Embryonic facial prominence (tissue), 1 donor: Measurements from ENCODE around the gene LYZL4.

ENCODE experiments used
- DNase-seq: peaks from one replicate; pipeline ENCODE4 v3.0.0-alpha.2; 2016; ENCODE audit errors: extremely low spot score

The LYZL4 gene

GRCh38 chr3:42425736-42426407, 15.5 kb upstream of the LYZL4 start:
- no peak for DNase-seq

DNA sequence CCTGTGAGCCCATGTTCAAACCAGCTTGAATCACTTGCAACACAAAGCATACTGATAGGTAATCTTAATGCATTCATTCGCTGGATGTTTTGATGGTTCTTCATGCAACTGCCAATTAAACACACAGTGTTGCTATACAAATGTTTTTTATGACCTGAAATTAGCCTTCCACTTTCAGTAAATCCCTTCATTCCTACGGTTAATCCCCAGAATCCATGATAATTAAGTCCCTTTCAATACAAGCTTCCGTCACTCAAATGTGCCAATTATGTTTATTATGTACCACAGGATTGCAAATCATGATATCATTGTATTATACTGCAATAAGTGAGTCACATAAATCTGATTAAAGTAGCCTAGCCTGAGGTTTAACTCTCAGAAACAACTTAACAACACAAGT, 14.5 kb upstream of the LYZL4 start:
- no peak for DNase-seq

GRCh38 chr3:42421818-42422796, 11.7 kb upstream of the LYZL4 start:
- no peak for DNase-seq

DNA sequence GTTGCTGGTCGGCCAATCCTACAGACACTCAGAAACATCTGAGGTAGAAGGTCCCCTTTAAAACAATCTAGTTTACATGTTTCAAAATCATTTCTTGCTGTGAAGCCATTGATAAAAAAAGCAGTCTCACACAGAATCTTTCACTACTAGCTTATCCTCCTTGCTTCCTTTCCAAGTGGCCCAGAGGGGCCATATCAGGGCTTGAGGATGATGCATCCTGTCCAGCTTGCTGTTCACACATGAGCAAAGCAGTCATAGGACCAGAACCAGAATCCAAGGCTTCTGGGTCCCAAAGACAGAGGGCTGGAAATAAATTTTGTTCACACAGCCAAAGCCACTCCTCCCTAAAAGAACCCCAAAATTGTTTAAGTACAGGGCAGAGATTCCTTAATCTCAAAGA, 9.2 kb upstream of the LYZL4 start:
- no peak for DNase-seq

DNA sequence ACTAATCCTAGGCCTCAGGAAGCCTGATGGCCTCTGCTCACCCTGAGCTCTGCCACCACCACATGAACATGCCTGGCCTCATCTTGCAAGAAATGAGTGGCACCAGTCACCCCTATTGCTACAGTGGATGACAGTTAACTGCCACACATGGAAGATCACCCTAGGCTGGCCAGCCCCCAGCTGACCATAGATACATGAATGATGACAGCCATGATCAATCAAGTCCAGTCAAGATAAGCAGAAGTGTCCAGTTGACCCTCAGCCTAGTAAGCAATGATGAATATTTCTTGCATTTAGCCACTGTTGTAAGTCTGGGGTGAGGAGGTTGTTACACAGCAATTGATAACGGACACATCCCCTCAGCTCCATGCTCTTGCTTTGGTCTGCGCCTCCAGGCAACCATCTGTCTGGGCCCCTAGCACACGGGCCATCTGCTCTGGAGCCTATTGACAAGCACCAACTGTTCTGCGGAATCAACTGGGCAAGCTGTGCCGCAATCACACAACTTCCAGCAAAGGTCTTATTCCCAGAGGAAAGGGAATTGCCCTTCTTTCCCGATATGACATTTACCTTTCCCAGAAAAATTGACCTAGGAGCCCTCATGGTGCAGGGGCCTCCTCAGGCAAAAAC, 2.2 kb upstream of the LYZL4 start:
- DNase-seq, result no peak

DNA sequence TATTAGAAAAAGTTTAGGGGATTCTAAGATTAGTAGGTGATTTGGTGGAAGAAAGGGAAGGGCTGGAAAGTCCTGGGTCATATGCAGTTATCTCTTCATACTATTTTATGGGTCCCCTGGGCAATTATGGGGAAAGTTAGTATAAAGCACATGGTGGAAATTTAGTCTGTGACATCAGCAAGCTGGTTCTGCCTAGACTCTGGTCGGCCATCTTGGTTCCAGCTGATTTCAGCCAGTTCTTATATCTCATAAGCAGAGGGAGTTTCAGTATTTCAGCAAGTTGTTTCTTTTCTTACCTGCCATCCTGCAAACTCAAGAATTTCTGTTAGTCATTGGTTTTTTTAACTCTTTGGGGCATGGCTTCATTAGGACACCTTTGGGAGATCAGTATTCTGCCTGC, 1.0 kb upstream of the LYZL4 start:
- DNase-seq, result no peak

DNA sequence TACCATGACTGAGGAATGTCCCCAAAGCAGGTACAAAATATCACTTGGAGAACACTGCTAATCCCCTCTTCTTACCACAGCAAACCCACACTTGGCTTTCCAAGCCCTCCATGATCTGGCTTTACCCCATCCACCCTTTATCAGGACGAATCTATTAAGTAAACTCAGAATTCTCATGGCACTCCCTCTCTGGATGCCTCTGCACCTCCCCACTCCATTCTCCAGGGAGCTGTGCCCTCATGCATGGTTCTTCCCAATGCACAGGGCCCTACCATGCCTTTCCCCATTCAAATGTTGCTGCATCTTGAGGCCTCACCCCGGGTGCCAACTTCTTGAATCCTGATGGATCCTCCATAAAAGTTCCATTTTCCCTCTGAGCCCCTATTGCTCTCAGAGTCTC, 2.3 kb downstream of the LYZL4 start:
- DNase-seq, result no peak

- DNase-seq, result no peak
These were observed 3.5 kb downstream of the LYZL4 start for GRCh38 chr3:42406727-42407450.

GRCh38 chr3:42405857-42406256, 4.6 kb downstream of the LYZL4 start:
- DNase-seq, result no peak

- no peak for DNase-seq
These were observed 6.7 kb downstream of the LYZL4 start for GRCh38 chr3:42403737-42404136.

GRCh38 chr3:42402394-42403096, 7.9 kb downstream of the LYZL4 start:
- no peak for DNase-seq

DNA sequence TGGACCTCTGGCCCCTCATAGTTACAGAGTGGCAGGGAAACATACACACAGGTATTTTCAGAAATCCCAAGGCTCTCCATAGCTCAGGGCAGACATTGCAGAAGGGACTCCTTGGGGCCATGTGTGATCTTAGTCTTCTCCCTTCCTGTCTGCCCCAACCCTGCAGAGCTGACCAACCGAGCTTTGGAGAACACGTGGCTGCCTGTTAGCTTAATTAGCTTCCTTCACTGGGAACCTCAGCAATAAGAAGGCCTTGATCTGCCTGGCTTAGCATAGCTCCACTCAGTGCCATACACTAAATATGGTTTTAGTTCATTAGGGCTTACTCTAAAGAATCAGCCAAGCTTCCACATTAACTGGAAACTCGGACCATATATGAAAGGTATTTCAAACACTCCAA, 12.3 kb downstream of the LYZL4 start:
- DNase-seq, result no peak

- no peak for DNase-seq
These were observed 12.8 kb downstream of the LYZL4 start for GRCh38 chr3:42397644-42398043.

DNA sequence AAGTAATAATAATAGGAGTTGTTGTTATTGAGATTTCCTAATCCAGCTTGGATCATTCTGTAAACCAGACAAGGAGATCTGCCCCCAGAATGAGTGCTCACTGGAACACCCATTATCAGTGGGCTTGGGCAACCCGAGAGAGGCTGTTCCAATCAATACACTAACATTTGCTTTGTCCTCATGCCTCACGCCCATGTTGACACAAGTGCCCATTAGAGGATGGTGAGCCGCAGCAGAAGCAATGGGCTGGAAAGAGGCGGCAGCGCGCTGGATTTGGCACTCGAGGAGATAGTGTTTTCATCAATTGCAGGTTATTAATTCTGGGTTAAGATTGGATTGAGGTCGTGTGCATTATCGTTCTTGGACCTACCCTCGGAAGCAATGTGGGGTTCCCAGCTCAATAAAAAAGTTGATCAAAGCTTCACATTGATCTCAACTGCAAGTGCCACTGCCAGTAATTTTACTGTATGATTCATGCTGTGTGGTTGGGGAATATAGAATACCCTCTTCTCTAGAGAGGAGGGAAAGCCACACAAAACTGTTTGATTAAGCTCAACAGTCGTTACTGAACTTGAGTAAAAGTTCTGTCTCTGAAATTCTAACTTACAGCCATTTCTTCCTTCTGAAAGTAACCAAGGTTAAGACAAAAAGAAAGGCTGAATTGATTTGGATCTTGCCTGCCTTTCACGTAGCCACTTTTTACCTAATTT, 15.7 kb downstream of the LYZL4 start:
- no peak for DNase-seq

DNA sequence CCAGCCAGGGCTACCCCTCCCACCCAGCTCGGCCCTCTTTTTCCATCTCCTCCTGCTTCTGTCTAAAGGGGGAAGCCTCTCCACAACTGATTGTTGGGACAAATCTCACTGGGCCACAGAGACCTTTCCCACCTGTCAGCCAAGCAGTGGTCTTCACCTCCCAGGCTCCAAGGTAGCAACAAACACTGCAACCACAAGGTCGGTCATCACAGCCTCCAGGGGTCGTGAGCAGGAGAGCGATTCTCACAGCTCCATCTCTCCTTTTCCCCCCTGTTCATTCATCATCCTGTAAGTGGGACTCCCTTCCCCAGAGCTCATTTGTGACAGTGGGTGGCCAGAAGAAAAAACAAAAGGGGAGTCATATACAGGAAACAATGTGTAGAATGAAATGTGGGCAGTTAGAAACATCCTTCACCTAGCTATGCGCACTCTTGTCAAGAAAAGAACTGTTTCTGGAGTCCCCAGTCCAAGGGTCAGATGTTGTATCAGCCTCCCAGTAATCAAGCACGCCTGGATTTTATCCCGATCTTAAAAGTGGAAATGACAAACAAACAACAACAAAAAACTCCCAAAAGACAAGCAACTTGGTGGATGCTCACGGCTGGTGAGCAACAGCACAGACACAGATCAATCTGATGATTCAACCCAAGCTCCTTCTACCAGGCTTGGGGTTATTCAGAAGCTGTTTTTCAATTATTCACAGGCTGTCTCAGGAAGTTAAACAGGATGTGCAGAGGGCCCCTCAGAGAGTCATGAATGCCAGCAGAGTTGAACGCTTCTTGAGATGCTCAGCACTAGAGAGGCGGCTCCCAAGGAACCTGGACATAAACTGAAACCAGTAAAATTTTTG, 22.4 kb downstream of the LYZL4 start:
- no peak for DNase-seq

- DNase-seq, result no peak
These were observed 28.8 kb downstream of the LYZL4 start for GRCh38 chr3:42381551-42382082.

DNA sequence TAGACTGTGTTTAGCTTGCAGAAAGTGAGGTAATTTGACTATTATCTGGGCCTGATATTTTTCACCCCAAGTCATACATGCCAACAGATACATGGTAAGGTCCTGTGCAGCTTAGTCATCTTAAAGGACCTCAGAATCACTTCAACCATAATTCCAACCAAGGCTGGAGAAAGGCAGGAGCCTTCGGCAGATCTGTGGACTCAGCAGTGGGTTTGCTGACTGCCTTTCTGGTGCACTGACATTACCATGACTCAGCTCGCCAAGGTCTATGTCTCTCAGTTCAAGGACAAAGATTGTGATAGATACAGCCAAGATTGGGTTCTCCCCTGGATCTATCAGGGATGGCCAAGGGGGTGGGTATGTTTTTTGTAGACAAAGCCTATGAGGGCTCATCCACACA, 32.7 kb downstream of the LYZL4 start:
- no peak for DNase-seq

- no peak for DNase-seq
These were observed 34.0 kb downstream of the LYZL4 start for GRCh38 chr3:42376344-42376798.

GRCh38 chr3:42375121-42375800, 35.1 kb downstream of the LYZL4 start:
- no peak for DNase-seq
